Dedifferentiated amniotic fluid mesenchymal stem cell (primary cell): Measurements from ENCODE around the gene PELO.

Experiments
- DNase-seq: peaks from one replicate; pipeline ENCODE4 v3.0.0-alpha.2; 2016; ENCODE audit errors: extremely low spot score

The PELO gene

GRCh38 chr5:52829664-52830063 is 41.9 kb downstream of the PELO start:
- no peak for DNase-seq

GRCh38 chr5:52830650-52831049 is 42.9 kb downstream of the PELO start:
- DNase-seq = no peak

GRCh38 chr5:52831786-52832511 is 44.2 kb downstream of the PELO start:
- no peak for DNase-seq

GRCh38 chr5:52834320-52834719 is 46.6 kb downstream of the PELO start:
- no peak for DNase-seq

- no peak for DNase-seq
Measured at GRCh38 chr5:52837068-52837467, 49.4 kb downstream of the PELO start.
